HepG2 (cell line): Measurements from ENCODE around the gene TMBIM1. TPM values are rescaled to one million over a fixed set of nuclear protein-coding genes. Genes with fewer than 3 reads are reported as not detected.

Experiments used
- ATAC-seq: fragments of 200-7000 bp; cut with Tn5 transposase; 3 replicates; pipeline ENCODE4 v1.9.1; 2020; ENCODE audit warnings: mild to moderate bottlenecking, moderate library complexity
- BruUV-seq: library from RNA; stranded (reverse); fragments of 400-500 nt; replicated peaks from 2 replicates; lab custom pipeline; 2021; lab: Mats Ljungman, UMichigan
- CTCF ChIA-PET: fragments of 300-600 bp; formaldehyde crosslinking; extraction: SDS; loops from one replicate; lab custom pipeline; 2021; ENCODE audit warnings: low total read pairs, inconsistent platforms, low intra/inter-chr PET ratio; lab: Yijun Ruan, JAX
- POLR2A ChIA-PET: fragments of 350-600 bp; sonication (Branson Sonifier 250); formaldehyde crosslinking; loops from one replicate; lab custom pipeline; 2020; ENCODE audit warnings: antibody characterized with exemption, inconsistent platforms; lab: Yijun Ruan, JAX
- DNase-seq: peaks from one replicate; pipeline ENCODE4 v3.0.0-alpha.2; 2015; ENCODE audit warnings: low spot score
- FAIRE-seq: peaks from 3 replicates; lab custom pipeline; 2011; peaks lifted over from hg19 to GRCh38; lab: Jason Lieb, UNC
- H2AFZ ChIP-seq: one replicate; pipeline ENCODE4 v1.6.1; 2011; ENCODE audit warnings: low read length, inconsistent platforms
- H3K27ac ChIP-seq: fragments of 300-600 bp; 3 replicates; pipeline ENCODE4 v1.8.0; 2011; ENCODE audit warnings: mixed run types, mild to moderate bottlenecking, mixed read lengths, low read length, inconsistent platforms; ENCODE audit not compliant: insufficient read depth; ENCODE audit errors: extremely low read length
- H3K27me3 ChIP-seq, 2 experiments: fragments of 200-600 bp in 1 of 2; 2 replicates in 1 of 2; 3 replicates in 1 of 2; pipeline versions ENCODE4 v1.6.0 to v1.8.0; 2011; ENCODE audit warnings: low read length in 2 of 2, mild to moderate bottlenecking in 2 of 2, moderate library complexity in 2 of 2, inconsistent platforms in 1 of 2; ENCODE audit not compliant: insufficient read depth in 2 of 2, control insufficient read depth in 1 of 2
- H3K36me3 ChIP-seq, 2 experiments: fragments of 200-600 bp in 1 of 2; replicated peaks in 1 of 2; 2 replicates in 1 of 2; 3 replicates in 1 of 2; pipeline versions ENCODE4 v1.5.1 to v1.8.0; 2011; ENCODE audit warnings: low read length in 2 of 2, inconsistent platforms in 1 of 2; ENCODE audit not compliant: insufficient read depth in 2 of 2, control insufficient read depth in 1 of 2
- H3K4me1 ChIP-seq: 2 replicates; pipeline ENCODE4 v1.5.1; 2012; ENCODE audit warnings: low read length, inconsistent platforms; ENCODE audit not compliant: insufficient read depth
- H3K4me2 ChIP-seq: 2 replicates; pipeline ENCODE4 v1.6.0; 2011; ENCODE audit warnings: low read depth, low read length, inconsistent platforms
- H3K4me3 ChIP-seq, 3 experiments: fragments of 200-600 bp in 1 of 3; sonication (generic), shearing (Covaris generic) in 1 of 3; replicated peaks in 1 of 3; 2 replicates each; pipeline ENCODE4 v1.5.1; 2011 to 2016; ENCODE audit warnings: low read length in 3 of 3, inconsistent platforms in 2 of 3, low read depth in 2 of 3, mild to moderate bottlenecking in 2 of 3, control low read depth in 1 of 3, mixed read lengths in 1 of 3; ENCODE audit not compliant: insufficient read depth in 1 of 3
- H3K79me2 ChIP-seq: one replicate; pipeline ENCODE4 v1.6.1; 2011; ENCODE audit warnings: low read length, inconsistent platforms; ENCODE audit not compliant: insufficient read depth
- H3K9ac ChIP-seq: 2 replicates; pipeline ENCODE4 v1.6.0; 2011; ENCODE audit warnings: mild to moderate bottlenecking, low read depth, low read length, inconsistent platforms; ENCODE audit not compliant: insufficient read depth
- H3K9me3 ChIP-seq: 2 replicates; pipeline ENCODE4 v1.5.1; 2012; ENCODE audit warnings: mild to moderate bottlenecking, low read length
- H4K20me1 ChIP-seq: 2 replicates; pipeline ENCODE4 v1.6.0; 2011; ENCODE audit warnings: inconsistent platforms, mild to moderate bottlenecking, low read length, moderate library complexity; ENCODE audit not compliant: insufficient read depth
- ELF1 ChIP-seq: sonication (generic); formaldehyde crosslinking; IDR thresholded peaks from 2 replicates; pipeline ENCODE4 v1.4.0; 2020; ENCODE audit warnings: missing genetic modification reagents
- HIC2 ChIP-seq: sonication (generic); formaldehyde crosslinking; IDR thresholded peaks from 2 replicates; pipeline ENCODE4 v1.9.0; 2022; ENCODE audit warnings: low read depth, missing genetic modification reagents
- HNRNPUL1 ChIP-seq: fragments of 200-400 bp; formaldehyde crosslinking; IDR thresholded peaks from 2 replicates; pipeline ENCODE4 v1.6.1; 2017; ENCODE audit warnings: low read depth, mild to moderate bottlenecking, low read length, moderate library complexity
- HOXA5 ChIP-seq: sonication (generic); formaldehyde crosslinking; IDR thresholded peaks from 2 replicates; pipeline ENCODE4 v1.4.0; 2020; ENCODE audit warnings: missing genetic modification reagents
- IRX3 ChIP-seq: sonication (generic); formaldehyde crosslinking; IDR thresholded peaks from 2 replicates; pipeline ENCODE4 v1.8.1; 2023; ENCODE audit warnings: mild to moderate bottlenecking, low read depth, missing genetic modification reagents, borderline replicate concordance
- MTA1 ChIP-seq: sonication (generic); formaldehyde crosslinking; IDR thresholded peaks from 2 replicates; pipeline ENCODE4 v1.4.0; 2020; ENCODE audit warnings: missing genetic modification reagents, mild to moderate bottlenecking, borderline replicate concordance
- RARG ChIP-seq: sonication (generic); formaldehyde crosslinking; IDR thresholded peaks from 2 replicates; pipeline ENCODE4 v1.4.0; 2020; ENCODE audit warnings: low read depth, mild to moderate bottlenecking, missing genetic modification reagents
- STAT5B ChIP-seq: sonication (generic); formaldehyde crosslinking; IDR thresholded peaks from 2 replicates; pipeline ENCODE4 v1.4.0; 2020; ENCODE audit warnings: missing genetic modification reagents
- TBX3 ChIP-seq: fragments of 450-650 bp; IDR thresholded peaks from 2 replicates; pipeline ENCODE4 v1.6.1; 2017; ENCODE audit warnings: antibody characterized with exemption, mild to moderate bottlenecking, inconsistent platforms, borderline replicate concordance
- TCF7 ChIP-seq: sonication (generic); IDR thresholded peaks from 2 replicates; pipeline ENCODE4 v1.6.1; 2016; ENCODE audit warnings: antibody characterized with exemption, low read depth
- ZNF362 ChIP-seq: sonication (generic); formaldehyde crosslinking; IDR thresholded peaks from 2 replicates; pipeline ENCODE4 v1.4.0; 2020; ENCODE audit warnings: missing genetic modification reagents, mild to moderate bottlenecking, borderline replicate concordance
- ZNF605 ChIP-seq: sonication (generic); formaldehyde crosslinking; IDR thresholded peaks from 2 replicates; pipeline ENCODE4 v1.8.0; 2022; ENCODE audit warnings: mild to moderate bottlenecking, missing genetic modification reagents
- ZNF674 ChIP-seq: sonication (generic); formaldehyde crosslinking; IDR thresholded peaks from 2 replicates; pipeline ENCODE4 v1.5.0; 2020; ENCODE audit warnings: low read depth, mild to moderate bottlenecking, missing genetic modification reagents
- ZNF770 ChIP-seq: sonication (generic); formaldehyde crosslinking; IDR thresholded peaks from 2 replicates; pipeline ENCODE4 v1.5.0; 2020; ENCODE audit warnings: mild to moderate bottlenecking, missing genetic modification reagents
- WGBS: methylation state at CpG from one replicate; pipeline ENCODE4 v1.1.6; 2017; ENCODE audit warnings: low lambda C conversion rate; 5-methylcytosine and 5-hydroxymethylcytosine counted together
- in situ Hi-C: cut with HindIII; loops from 2 replicates; pipeline ENCODE4 v1.10.0; 2017; ENCODE audit warnings: low pct_unique_long_range_greater_than_20kb; ENCODE audit not compliant: extremely low pct_ligation_motif_present
- intact Hi-C: fragments of 100-400 bp; cut with micrococcal nuclease; formaldehyde crosslinking; loops from one replicate; pipeline ENCODE4 v1.10.0; 2022; ENCODE audit not compliant: unreplicated experiment
- polyA plus RNA-seq, 8 experiments: library from polyadenylated mRNA; depleted of rRNA in 3 of 8; stranded (reverse) in 7 of 8; unstranded in 1 of 8; fragments of >200 nt; fragmentation: Illumina TruSeq in 4 of 8; extraction: Trizol in 4 of 8; gene quantifications; 2 replicates each; pipeline versions ENCODE4 v1.2.1 to v1.2.3, GENCODE V29; 2011 to 2016; ENCODE audit warnings: low read depth in 4 of 8, missing spikeins in 1 of 8, mixed read lengths in 1 of 8; ENCODE audit not compliant: insufficient read depth in 1 of 8
- total RNA-seq, 5 experiments: library from RNA; depleted of rRNA; stranded (reverse); fragments of >200 nt; fragmentation: Illumina TruSeq; extraction: Trizol; gene quantifications; 2 replicates each; pipeline ENCODE4 v1.2.3, GENCODE V29; 2016; ENCODE audit warnings: low read depth in 1 of 5

TMBIM1 gene
- total and polyA plus RNA-seq, 2 of the 13 experiments (the other 11 are each of a cell fraction or from before 2014, with no cell fraction given) = 127 to 139 TPM

- TF ChIP-seq ZNF770 (CRISPR knock-in tag) = peak; percentile 86
- TF ChIP-seq, all 625 proteins: peak for 5
These were observed 2.2 kb upstream of the TMBIM1 start (continued) for GRCh38 chr2:218294430-218295022.

GRCh38 chr2:218293715-218294429, 1.6 kb upstream of the TMBIM1 start:
- Histone ChIP-seq H3K9ac (peak overlapping the region; percentile 33; the same call in 1 of the 2 replicates), H3K4me2 (peak overlapping the region; percentile 93), H3K9me3 (no peaks in the 10 kb centered on the region), H3K4me3 (peak overlapping the region in 1 of 3 experiments; percentile 32; a peak in 2 of 6 replicates), H3K36me3 (no peaks in the 10 kb centered on the region), H3K4me1 (peaks cover 87% of the 10 kb centered on the region), H2AFZ (no peak overlapping the region), H3K79me2 (peaks cover 32% of the 10 kb centered on the region), H3K27me3 (no peaks in the 10 kb centered on the region; a peak in 1 of 5 replicates), H4K20me1 (peaks cover 8% of the 10 kb centered on the region; the same call in 1 of the 2 replicates), H3K27ac (peak overlapping the region; percentile 88)
- no peak for DNase-seq
- POLR2A ChIA-PET = interaction anchor here (0.7 to 8.5 kb wide), 26 partner anchors 10 to 163 kb away, joined by 3 to 110 read pairs (median 4); partner anchors contain the start of genes AAMP, CATIP, CTDSP1 and PNKD
- FAIRE-seq = no peak
- no TSS peak for BruUV-seq
- 34% methylated on average over 5 of the region's 5 CpGs for WGBS
- in situ Hi-C loops = loop anchor here (5.0 kb wide), 1 partner anchor 103 kb away; the partner anchor contains the start of gene CTDSP1
- intact Hi-C loops = loop anchor here (1.0 to 10.0 kb wide), 6 partner anchors 24 to 271 kb away; partner anchors contain the start of genes AAMP, CATIP, CNOT9 and PNKD
- CTCF ChIA-PET = interaction anchor here (1.6 kb wide), 1 partner anchor 22 kb away, joined by 13 read pairs; no protein-coding TSS in a partner anchor
- no peak for ATAC-seq
- TF ChIP-seq HIC2 (CRISPR knock-in tag) (no peak), IRX3 (no peak), RARG (CRISPR knock-in tag) (0 out of 2 replicates have a peak, but pooled peaks have one; percentile 38), STAT5B (no peak), ZNF605 (0 out of 2 replicates have a peak, but pooled peaks have one; percentile 19), ZNF674 (CRISPR knock-in tag) (no peak), TBX3 (0 out of 2 replicates have a peak, but pooled peaks have one; percentile 1), HNRNPUL1 (no peak), ZNF362 (CRISPR knock-in tag) (peak; percentile 12), HOXA5 (CRISPR knock-in tag) (0 out of 2 replicates have a peak, but pooled peaks have one; percentile 7), MTA1 (CRISPR knock-in tag) (no peak), ELF1 (CRISPR knock-in tag) (no peak), TCF7 (peak; percentile 2; the same call in 1 of the 2 replicates)
